ENCODE measurements around the gene HGFAC. TPM values are rescaled to one million over a fixed set of nuclear protein-coding genes. Genes with fewer than 3 reads are reported as not detected.

Gene HGFAC
- total RNA-seq, 1 donor from 2014 or later, result 1.0 TPM

GRCh38 chr4:3416270-3416669 is 25.5 kb upstream of the HGFAC start:
- ATAC-seq, result no peak
- Histone ChIP-seq H3K36me3 (peaks cover 55% of the 10 kb centered on the region), H3K27ac (no peak overlapping the region), H3K27me3 (ENCODE audit: low read depth) (no peaks in the 10 kb centered on the region), H3K4me1 (peaks cover 4% of the 10 kb centered on the region), H3K4me3 (no peak overlapping the region), H3K9me3 (no peaks in the 10 kb centered on the region)
- no peak for DNase-seq
- intact Hi-C loops (cut with DNase I), result no loop called here
- no peak for TF ChIP-seq CTCF (IDR thresholded peaks at IDR 0.05)

- Histone ChIP-seq H3K4me1 (peaks cover 4% of the 10 kb centered on the region), H3K27ac (no peak overlapping the region), H3K9me3 (no peaks in the 10 kb centered on the region), H3K4me3 (no peak overlapping the region), H3K27me3 (ENCODE audit: low read depth) (no peaks in the 10 kb centered on the region), H3K36me3 (peaks cover 61% of the 10 kb centered on the region)
- no peak for TF ChIP-seq CTCF (IDR thresholded peaks at IDR 0.05)
- intact Hi-C loops (cut with DNase I), result no loop called here
- no peak for ATAC-seq
- DNase-seq, result no peak
These were observed 24.9 kb upstream of the HGFAC start for GRCh38 chr4:3416821-3417221.

- no peak overlapping the region for H3K27ac ChIP-seq
- H3K27me3 ChIP-seq (ENCODE audit: low read depth), result no peaks in the 10 kb centered on the region
- no peaks in the 10 kb centered on the region for H3K9me3 ChIP-seq
- DNase-seq, result peak; percentile 36
- no peak for TF ChIP-seq CTCF (IDR thresholded peaks at IDR 0.05)
- peaks cover 4% of the 10 kb centered on the region for H3K4me1 ChIP-seq
- intact Hi-C loops (cut with DNase I), result no loop called here
- ATAC-seq, result no peak
- peaks cover 67% of the 10 kb centered on the region for H3K36me3 ChIP-seq
- no peak overlapping the region for H3K4me3 ChIP-seq
These were observed 24.3 kb upstream of the HGFAC start for GRCh38 chr4:3417448-3417847.

- DNase-seq (peak; percentile 36), ATAC-seq (no peak)
- intact Hi-C loops (cut with DNase I), result no loop called here
- Histone ChIP-seq H3K27ac (no peak overlapping the region), H3K9me3 (no peaks in the 10 kb centered on the region), H3K27me3 (ENCODE audit: low read depth) (no peaks in the 10 kb centered on the region), H3K4me3 (no peak overlapping the region), H3K4me1 (peaks cover 4% of the 10 kb centered on the region), H3K36me3 (peaks cover 75% of the 10 kb centered on the region)
- no peak for TF ChIP-seq CTCF (IDR thresholded peaks at IDR 0.05)
These were observed 23.6 kb upstream of the HGFAC start for GRCh38 chr4:3418029-3418762.

- Histone ChIP-seq H3K27me3 (ENCODE audit: low read depth) (no peaks in the 10 kb centered on the region), H3K27ac (no peak overlapping the region), H3K4me1 (no peaks in the 10 kb centered on the region), H3K36me3 (peaks cover 85% of the 10 kb centered on the region), H3K4me3 (no peak overlapping the region), H3K9me3 (no peaks in the 10 kb centered on the region)
- DNase-seq, result no peak
- TF ChIP-seq CTCF (IDR thresholded peaks at IDR 0.05), result no peak
- no peak for ATAC-seq
- intact Hi-C loops (cut with DNase I), result no loop called here
These were observed 21.7 kb upstream of the HGFAC start for GRCh38 chr4:3419836-3420605.
